KMS-11 (cell line): ENCODE measurements around the gene RAB11FIP4.

Experiments
- H2AFZ ChIP-seq: fragments of 200-600 bp; sonication (generic); 2 replicates; pipeline ENCODE4 v1.6.1; 2016; ENCODE audit warnings: antibody characterized with exemption, mixed run types, low read depth
- H3K27ac ChIP-seq: fragments of 200-600 bp; sonication (generic); 2 replicates; pipeline ENCODE4 v1.6.1; 2016; ENCODE audit warnings: mild to moderate bottlenecking, mixed run types
- H3K27me3 ChIP-seq: fragments of 200-600 bp; sonication (generic); 2 replicates; pipeline ENCODE4 v1.6.1; 2017; ENCODE audit warnings: mild to moderate bottlenecking, low read depth, mixed run types, moderate library complexity; ENCODE audit not compliant: insufficient read depth
- H3K36me3 ChIP-seq: fragments of 200-600 bp; sonication (generic); 2 replicates; pipeline ENCODE4 v1.6.1; 2017; ENCODE audit warnings: mild to moderate bottlenecking, mixed run types; ENCODE audit not compliant: insufficient read depth
- H3K4me1 ChIP-seq: fragments of 200-600 bp; sonication (generic); 2 replicates; pipeline ENCODE4 v1.6.1; 2016; ENCODE audit warnings: mild to moderate bottlenecking, low read depth, mixed run types; ENCODE audit not compliant: poor library complexity, severe bottlenecking
- H3K4me2 ChIP-seq: fragments of 200-600 bp; sonication (generic); 2 replicates; pipeline ENCODE4 v1.7.0; 2016; ENCODE audit warnings: mild to moderate bottlenecking, mixed run types
- H3K4me3 ChIP-seq: fragments of 200-600 bp; sonication (generic); IDR thresholded peaks from 2 replicates; pipeline ENCODE4 v1.6.1; 2017; ENCODE audit warnings: low read depth, low read length, mixed read lengths; ENCODE audit not compliant: insufficient read depth
- H3K79me2 ChIP-seq: fragments of 200-600 bp; sonication (generic); 2 replicates; pipeline ENCODE4 v1.6.1; 2016; ENCODE audit warnings: low read depth, mixed run types; ENCODE audit not compliant: insufficient read depth
- H3K9ac ChIP-seq: fragments of 200-600 bp; sonication (generic); 2 replicates; pipeline ENCODE4 v1.6.1; 2016; ENCODE audit warnings: mild to moderate bottlenecking, mixed run types
- H4K20me1 ChIP-seq: fragments of 200-600 bp; sonication (generic); 2 replicates; pipeline ENCODE4 v1.6.1; 2016; ENCODE audit warnings: mild to moderate bottlenecking, mixed run types; ENCODE audit not compliant: insufficient read depth
- TF ChIP-seq, protein P1 (sequence below): fragments of 200-600 bp; sonication (generic); conservative IDR thresholded peaks from 2 replicates; pipeline ENCODE4 v1.6.1; 2017; ENCODE audit warnings: low read depth, mild to moderate bottlenecking, antibody characterized with exemption, low read length, moderate library complexity, mixed read lengths

Gene RAB11FIP4

DNA sequence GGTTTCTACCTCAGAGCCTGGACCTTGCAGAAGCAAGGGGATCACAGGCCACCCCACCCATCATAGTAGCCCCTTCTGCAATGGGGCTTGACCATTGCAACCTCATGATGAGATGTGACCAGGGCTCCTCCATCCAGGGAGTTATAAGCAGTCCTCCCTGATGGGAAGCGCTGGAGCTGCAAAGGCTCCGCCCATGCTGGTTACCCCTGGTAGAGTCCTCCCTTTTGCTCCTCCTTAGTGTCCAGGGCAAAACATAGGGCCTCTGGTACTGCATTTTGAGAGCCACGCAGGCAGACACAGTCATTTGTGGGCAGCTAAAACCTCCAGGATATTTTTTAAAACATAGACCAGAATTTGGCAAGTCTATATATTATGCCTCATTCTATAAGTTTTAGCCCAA, 161.1 kb downstream of the RAB11FIP4 start:
- Histone ChIP-seq H2AFZ (no peak overlapping the region), H3K79me2 (no peaks in the 10 kb centered on the region), H3K4me1 (peaks cover 8% of the 10 kb centered on the region), H3K27ac (no peak overlapping the region), H3K4me2 (no peak overlapping the region), H3K9ac (no peak overlapping the region), H3K27me3 (no peaks in the 10 kb centered on the region; the same call in 1 of the 2 replicates), H3K4me3 (no peak overlapping the region), H3K36me3 (no peaks in the 10 kb centered on the region), H4K20me1 (no peaks in the 10 kb centered on the region)
- TF ChIP-seq, protein P1, sequence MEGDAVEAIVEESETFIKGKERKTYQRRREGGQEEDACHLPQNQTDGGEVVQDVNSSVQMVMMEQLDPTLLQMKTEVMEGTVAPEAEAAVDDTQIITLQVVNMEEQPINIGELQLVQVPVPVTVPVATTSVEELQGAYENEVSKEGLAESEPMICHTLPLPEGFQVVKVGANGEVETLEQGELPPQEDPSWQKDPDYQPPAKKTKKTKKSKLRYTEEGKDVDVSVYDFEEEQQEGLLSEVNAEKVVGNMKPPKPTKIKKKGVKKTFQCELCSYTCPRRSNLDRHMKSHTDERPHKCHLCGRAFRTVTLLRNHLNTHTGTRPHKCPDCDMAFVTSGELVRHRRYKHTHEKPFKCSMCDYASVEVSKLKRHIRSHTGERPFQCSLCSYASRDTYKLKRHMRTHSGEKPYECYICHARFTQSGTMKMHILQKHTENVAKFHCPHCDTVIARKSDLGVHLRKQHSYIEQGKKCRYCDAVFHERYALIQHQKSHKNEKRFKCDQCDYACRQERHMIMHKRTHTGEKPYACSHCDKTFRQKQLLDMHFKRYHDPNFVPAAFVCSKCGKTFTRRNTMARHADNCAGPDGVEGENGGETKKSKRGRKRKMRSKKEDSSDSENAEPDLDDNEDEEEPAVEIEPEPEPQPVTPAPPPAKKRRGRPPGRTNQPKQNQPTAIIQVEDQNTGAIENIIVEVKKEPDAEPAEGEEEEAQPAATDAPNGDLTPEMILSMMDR = no peak

DNA sequence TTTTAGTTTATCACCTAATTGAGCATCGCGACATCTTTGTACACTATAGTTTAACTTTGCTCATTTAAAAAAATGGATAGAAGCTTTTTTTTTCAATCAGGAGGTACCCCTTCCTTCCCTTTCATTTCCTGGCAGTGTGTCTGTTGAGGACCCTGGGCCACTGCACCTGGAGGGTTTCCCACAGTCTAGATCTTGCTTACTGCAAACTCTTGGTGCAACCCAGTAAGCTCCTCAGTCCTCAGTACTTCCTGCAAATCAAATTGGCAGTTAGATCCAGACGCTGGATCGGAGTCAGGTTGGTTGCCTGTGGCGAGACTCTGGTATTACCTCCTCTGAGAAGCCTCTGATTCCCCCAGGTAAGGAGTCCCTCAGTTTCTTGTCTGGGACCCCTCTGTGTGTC, 162.0 kb downstream of the RAB11FIP4 start:
- Histone ChIP-seq H3K27me3 (no peaks in the 10 kb centered on the region; the same call in 1 of the 2 replicates), H3K4me2 (no peak overlapping the region)

DNA sequence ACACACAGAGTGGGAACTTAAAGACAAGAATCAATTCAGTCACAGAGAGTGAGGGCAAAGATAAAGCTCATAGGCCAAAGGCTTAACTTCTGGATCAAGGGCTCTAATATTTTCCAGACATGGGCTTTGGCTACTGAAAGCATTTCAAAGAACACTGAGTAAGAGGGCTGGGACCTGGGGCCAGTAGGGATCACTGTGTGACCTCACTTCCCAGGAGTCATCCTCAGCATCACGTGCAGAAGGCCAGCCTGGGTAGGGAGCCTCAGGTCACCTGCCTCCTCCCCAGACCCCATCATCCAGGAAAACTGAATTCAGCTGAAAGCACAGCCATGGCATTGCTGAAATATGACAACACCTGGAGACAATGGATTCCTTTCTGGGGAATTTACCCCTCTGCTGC, 163.5 kb downstream of the RAB11FIP4 start:
- H2AFZ ChIP-seq = no peak overlapping the region
- H4K20me1 ChIP-seq = no peaks in the 10 kb centered on the region
- H3K4me3 ChIP-seq = no peak overlapping the region
- no peak overlapping the region for H3K4me2 ChIP-seq
- no peak overlapping the region for H3K9ac ChIP-seq
- peaks cover 10% of the 10 kb centered on the region for H3K4me1 ChIP-seq
- H3K27me3 ChIP-seq = no peaks in the 10 kb centered on the region; the same call in 1 of the 2 replicates
- TF ChIP-seq, protein P1 = no peak
- H3K27ac ChIP-seq = no peak overlapping the region
- no peaks in the 10 kb centered on the region for H3K36me3 ChIP-seq
- no peaks in the 10 kb centered on the region for H3K79me2 ChIP-seq

More for the DNA sequence above, 162.0 kb downstream of the RAB11FIP4 start:
- no peaks in the 10 kb centered on the region for H4K20me1 ChIP-seq
- no peak overlapping the region for H2AFZ ChIP-seq
- no peaks in the 10 kb centered on the region for H3K79me2 ChIP-seq
- TF ChIP-seq, protein P1 = no peak
- peaks cover 10% of the 10 kb centered on the region for H3K4me1 ChIP-seq
- H3K36me3 ChIP-seq = no peaks in the 10 kb centered on the region
- no peak overlapping the region for H3K4me3 ChIP-seq
- no peak overlapping the region for H3K9ac ChIP-seq
- H3K27ac ChIP-seq = no peak overlapping the region

DNA sequence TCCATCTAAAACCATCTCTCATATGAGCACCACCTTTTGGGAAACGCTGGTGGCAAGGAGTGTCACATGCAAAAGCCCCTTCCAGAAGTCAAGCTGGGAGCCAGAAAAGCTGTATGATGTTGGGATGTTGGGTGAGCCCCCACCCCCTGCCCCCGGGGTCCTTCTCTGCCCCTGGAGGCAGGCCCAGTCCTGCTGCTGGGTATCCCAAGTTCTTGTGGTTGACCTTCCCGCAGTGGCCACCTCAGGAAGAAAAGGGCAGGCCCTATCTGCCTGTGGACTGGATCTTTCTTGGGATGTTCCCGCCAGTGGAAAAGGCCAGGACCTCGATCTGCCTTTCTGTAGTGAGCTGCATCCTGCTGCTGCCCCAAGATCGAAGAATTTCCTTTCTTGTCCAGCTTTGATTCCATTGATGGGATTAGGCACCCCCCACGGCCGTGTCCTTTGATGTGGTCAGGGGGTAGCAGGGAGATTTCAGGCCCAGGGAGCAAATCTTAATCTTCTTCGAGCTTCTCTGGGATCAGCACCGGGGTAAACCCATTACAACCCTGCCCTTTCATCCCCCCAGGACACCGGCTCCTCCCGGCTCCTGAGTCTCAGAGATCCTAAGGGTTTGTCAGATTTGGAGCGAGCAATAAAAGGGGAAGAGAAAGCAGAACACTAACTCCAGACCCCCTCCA, 165.6 kb downstream of the RAB11FIP4 start:
- Histone ChIP-seq H4K20me1 (no peaks in the 10 kb centered on the region), H3K79me2 (no peaks in the 10 kb centered on the region), H3K27me3 (no peaks in the 10 kb centered on the region; the same call in 1 of the 2 replicates), H3K36me3 (no peaks in the 10 kb centered on the region), H3K4me3 (no peak overlapping the region), H3K9ac (no peak overlapping the region), H3K4me1 (peaks cover 6% of the 10 kb centered on the region), H2AFZ (no peak overlapping the region), H3K27ac (no peak overlapping the region), H3K4me2 (no peak overlapping the region)
- TF ChIP-seq, protein P1 = no peak
